MM.1S (cell line): ENCODE measurements around the gene MISFA.

Experiments used
- DNase-seq: peaks from one replicate; pipeline ENCODE4 v3.0.0-alpha.2; 2015
- H2AFZ ChIP-seq: fragments of 300-600 bp; sonication (generic); 2 replicates; pipeline ENCODE4 v1.6.0; 2016; ENCODE audit warnings: antibody characterized with exemption, low read length
- H3F3A ChIP-seq: fragments of 300-600 bp; sonication (generic); 2 replicates; pipeline ENCODE4 v1.6.1; 2016; ENCODE audit warnings: mild to moderate bottlenecking, antibody characterized with exemption, low read length, moderate library complexity, mixed read lengths; ENCODE audit not compliant: insufficient read depth
- H3K27ac ChIP-seq: fragments of 300-600 bp; sonication (generic); 2 replicates; pipeline ENCODE4 v1.5.1; 2016; ENCODE audit warnings: mild to moderate bottlenecking, low read length
- H3K27me3 ChIP-seq: fragments of 300-600 bp; sonication (generic); replicated peaks from 2 replicates; pipeline ENCODE4 v1.6.0; 2016; ENCODE audit warnings: low read length; ENCODE audit not compliant: insufficient read depth
- H3K36me3 ChIP-seq: fragments of 300-600 bp; sonication (generic); replicated peaks from 2 replicates; pipeline ENCODE4 v1.6.1; 2016; ENCODE audit warnings: mild to moderate bottlenecking, low read length, mixed read lengths; ENCODE audit not compliant: insufficient read depth
- H3K4me1 ChIP-seq: fragments of 300-600 bp; sonication (generic); 2 replicates; pipeline ENCODE4 v1.6.1; 2016; ENCODE audit warnings: low read length, mixed read lengths
- H3K4me2 ChIP-seq: fragments of 300-600 bp; sonication (generic); 2 replicates; pipeline ENCODE4 v1.6.0; 2016; ENCODE audit warnings: low read depth, low read length
- H3K4me3 ChIP-seq: fragments of 300-600 bp; sonication (generic); 2 replicates; pipeline ENCODE4 v1.5.1; 2016; ENCODE audit warnings: low read length, mixed read lengths
- H3K79me2 ChIP-seq: fragments of 300-600 bp; sonication (generic); 2 replicates; pipeline ENCODE4 v1.6.1; 2016; ENCODE audit warnings: mixed run types, low read length, mixed read lengths
- H3K9ac ChIP-seq: fragments of 300-600 bp; sonication (generic); 2 replicates; pipeline ENCODE4 v1.6.1; 2016; ENCODE audit warnings: low read length, mixed read lengths
- H3K9me2 ChIP-seq: fragments of 300-600 bp; sonication (generic); replicated peaks from 2 replicates; pipeline ENCODE4 v1.6.1; 2016; ENCODE audit warnings: mild to moderate bottlenecking, low read length, mixed read lengths; ENCODE audit not compliant: insufficient read depth
- H3K9me3 ChIP-seq: fragments of 300-600 bp; sonication (generic); replicated peaks from 2 replicates; pipeline ENCODE4 v1.6.1; 2016; ENCODE audit warnings: mild to moderate bottlenecking, low read length, mixed read lengths; ENCODE audit not compliant: insufficient read depth
- H4K20me1 ChIP-seq: fragments of 300-600 bp; sonication (generic); 2 replicates; pipeline ENCODE4 v1.6.1; 2016; ENCODE audit warnings: mild to moderate bottlenecking, low read length, moderate library complexity, mixed read lengths; ENCODE audit not compliant: insufficient read depth
- EZH2 ChIP-seq: fragments of 300-600 bp; sonication (generic); optimal IDR thresholded peaks from 2 replicates; pipeline ENCODE3; 2017; ENCODE audit warnings: low read depth, mild to moderate bottlenecking, antibody characterized with exemption, low read length, mixed read lengths
- EZH2phosphoT487 ChIP-seq: fragments of 300-600 bp; sonication (generic); IDR thresholded peaks from 2 replicates; pipeline ENCODE4 v1.6.1; 2018; ENCODE audit warnings: antibody characterized with exemption, low read length
- TF ChIP-seq, protein P1 (sequence below): fragments of 300-600 bp; sonication (generic); IDR thresholded peaks from 2 replicates; pipeline ENCODE4 v1.5.1; 2016; ENCODE audit warnings: antibody characterized with exemption, low read length, mixed read lengths

The MISFA gene

DNA sequence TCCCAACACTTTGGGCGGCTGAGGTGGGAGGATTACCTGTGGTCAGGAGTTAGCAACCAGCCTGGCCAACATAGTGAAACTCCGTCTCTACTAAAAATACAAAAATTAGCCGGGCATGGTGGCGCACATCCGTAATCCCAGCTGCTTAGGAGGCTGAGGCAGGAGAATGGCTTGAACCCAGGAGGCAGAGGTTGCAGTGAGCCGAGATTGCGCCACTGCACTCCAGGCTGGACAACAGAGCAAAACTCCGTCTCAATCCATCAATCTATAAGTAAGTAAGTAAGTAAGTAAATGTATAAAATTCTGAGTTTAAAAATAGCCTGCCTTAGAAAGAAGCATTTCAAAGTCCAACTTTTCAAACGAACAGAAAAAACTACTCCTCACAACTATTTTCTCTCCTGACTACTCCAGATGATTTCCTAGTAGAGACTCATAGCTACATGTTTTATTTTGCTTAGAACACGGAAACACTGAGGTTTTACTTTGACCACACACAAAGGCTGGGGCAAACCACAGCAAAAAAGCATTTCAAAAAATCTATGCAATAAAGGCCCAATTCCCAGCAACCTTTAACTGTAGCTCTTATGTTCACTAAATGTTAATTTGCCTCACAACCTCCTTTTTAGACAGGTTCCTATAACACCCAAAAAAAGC lies 18.2 kb downstream of the MISFA start:
- Histone ChIP-seq H3K27ac (no peak overlapping the region), H3K79me2 (peaks cover 66% of the 10 kb centered on the region)

DNA sequence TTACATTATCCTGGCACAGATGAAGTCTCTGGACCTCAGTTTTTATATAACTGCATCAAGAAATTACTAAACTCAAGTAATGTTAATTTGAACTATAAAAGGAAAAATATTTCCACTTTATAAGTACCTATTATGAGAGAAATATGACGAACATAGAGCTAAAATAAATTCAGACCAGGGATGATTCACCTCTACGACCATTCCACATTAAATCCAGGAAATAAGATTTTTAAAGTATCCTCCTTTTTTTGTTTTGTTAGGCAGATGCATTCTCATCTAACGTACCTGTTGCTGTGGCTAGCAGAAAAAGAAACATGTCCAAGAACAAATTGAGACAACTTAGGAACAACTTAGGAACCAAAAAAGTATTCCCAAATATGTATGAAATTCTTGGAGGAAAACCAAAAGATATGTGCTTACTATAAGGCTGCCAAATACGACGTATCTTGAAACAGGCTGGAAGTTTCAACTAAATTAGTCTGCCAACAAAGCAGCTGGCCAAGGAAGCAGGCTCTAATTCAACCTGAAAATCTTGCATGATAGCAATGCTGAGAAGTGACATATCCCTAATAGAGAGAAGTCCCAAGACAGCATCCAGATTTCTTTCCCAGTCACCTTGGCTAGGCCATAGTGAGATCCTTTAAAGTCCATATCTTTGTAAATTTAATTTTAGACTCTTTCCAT lies 18.9 kb downstream of the MISFA start:
- H2AFZ ChIP-seq = no peak overlapping the region
- no peaks in the 10 kb centered on the region for H3K9me2 ChIP-seq
- H3K4me1 ChIP-seq = 0 out of 2 replicates have a peak, but pooled peaks cover 9% of the 10 kb centered on the region
- H3K9me3 ChIP-seq = no peaks in the 10 kb centered on the region
- H3K4me2 ChIP-seq = peak overlapping the region; percentile 27; the same call in 1 of the 2 replicates
- H3K4me3 ChIP-seq = no peak overlapping the region
- TF ChIP-seq, protein P1, sequence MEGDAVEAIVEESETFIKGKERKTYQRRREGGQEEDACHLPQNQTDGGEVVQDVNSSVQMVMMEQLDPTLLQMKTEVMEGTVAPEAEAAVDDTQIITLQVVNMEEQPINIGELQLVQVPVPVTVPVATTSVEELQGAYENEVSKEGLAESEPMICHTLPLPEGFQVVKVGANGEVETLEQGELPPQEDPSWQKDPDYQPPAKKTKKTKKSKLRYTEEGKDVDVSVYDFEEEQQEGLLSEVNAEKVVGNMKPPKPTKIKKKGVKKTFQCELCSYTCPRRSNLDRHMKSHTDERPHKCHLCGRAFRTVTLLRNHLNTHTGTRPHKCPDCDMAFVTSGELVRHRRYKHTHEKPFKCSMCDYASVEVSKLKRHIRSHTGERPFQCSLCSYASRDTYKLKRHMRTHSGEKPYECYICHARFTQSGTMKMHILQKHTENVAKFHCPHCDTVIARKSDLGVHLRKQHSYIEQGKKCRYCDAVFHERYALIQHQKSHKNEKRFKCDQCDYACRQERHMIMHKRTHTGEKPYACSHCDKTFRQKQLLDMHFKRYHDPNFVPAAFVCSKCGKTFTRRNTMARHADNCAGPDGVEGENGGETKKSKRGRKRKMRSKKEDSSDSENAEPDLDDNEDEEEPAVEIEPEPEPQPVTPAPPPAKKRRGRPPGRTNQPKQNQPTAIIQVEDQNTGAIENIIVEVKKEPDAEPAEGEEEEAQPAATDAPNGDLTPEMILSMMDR = no peak
- TF ChIP-seq EZH2 (no peak), EZH2phosphoT487 (no peak)
- H3F3A ChIP-seq = no peaks in the 10 kb centered on the region; the same call in 1 of the 2 replicates
- peaks cover 6% of the 10 kb centered on the region for H3K36me3 ChIP-seq
- no peaks in the 10 kb centered on the region for H3K27me3 ChIP-seq
- H3K27ac ChIP-seq = no peak overlapping the region
- H3K9ac ChIP-seq = no peak overlapping the region
- peaks cover 11% of the 10 kb centered on the region for H4K20me1 ChIP-seq
- peaks cover 73% of the 10 kb centered on the region for H3K79me2 ChIP-seq
- DNase-seq = no peak

More for the DNA sequence above, 18.2 kb downstream of the MISFA start:
- Histone ChIP-seq H3K9ac (no peak overlapping the region), H3K9me2 (no peaks in the 10 kb centered on the region), H4K20me1 (peaks cover 11% of the 10 kb centered on the region), H3K9me3 (no peaks in the 10 kb centered on the region), H3F3A (no peaks in the 10 kb centered on the region; the same call in 1 of the 2 replicates), H3K27me3 (no peaks in the 10 kb centered on the region), H2AFZ (no peak overlapping the region), H3K4me2 (peak overlapping the region; percentile 27; the same call in 1 of the 2 replicates), H3K4me1 (0 out of 2 replicates have a peak, but pooled peaks cover 9% of the 10 kb centered on the region), H3K36me3 (peaks cover 6% of the 10 kb centered on the region), H3K4me3 (no peak overlapping the region)
- no peak for TF ChIP-seq EZH2phosphoT487
- no peak for TF ChIP-seq EZH2
- TF ChIP-seq, protein P1 = no peak
- peak; percentile 15 for DNase-seq

DNA sequence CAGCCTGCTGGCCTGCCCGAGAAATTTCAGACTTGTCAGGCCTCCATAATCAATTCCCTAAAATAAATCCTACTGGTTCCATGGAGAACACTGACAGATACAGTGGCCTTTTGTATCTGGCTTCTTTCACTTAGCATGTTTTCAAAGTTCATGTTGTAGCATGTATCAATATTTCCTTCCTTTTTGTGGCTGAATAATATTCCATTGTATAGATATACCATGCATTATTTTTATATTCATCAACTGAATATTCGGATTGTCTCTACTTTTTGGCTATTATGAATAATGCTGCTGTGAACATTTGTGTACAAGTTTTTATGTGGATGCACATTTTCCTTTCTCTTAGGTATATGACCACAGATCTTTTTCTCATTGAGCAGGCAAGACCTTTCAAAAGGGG lies 24.1 kb downstream of the MISFA start:
- Histone ChIP-seq H3K27me3 (no peaks in the 10 kb centered on the region), H3K9ac (no peak overlapping the region), H3K9me3 (no peaks in the 10 kb centered on the region), H2AFZ (no peak overlapping the region), H3F3A (no peaks in the 10 kb centered on the region), H3K79me2 (peaks cover 97% of the 10 kb centered on the region), H3K9me2 (no peaks in the 10 kb centered on the region), H3K36me3 (no peaks in the 10 kb centered on the region), H3K4me3 (no peak overlapping the region), H3K4me2 (no peak overlapping the region), H4K20me1 (peaks cover 6% of the 10 kb centered on the region), H3K27ac (no peak overlapping the region), H3K4me1 (0 out of 2 replicates have a peak, but pooled peaks cover 2% of the 10 kb centered on the region)
- DNase-seq = no peak
- TF ChIP-seq EZH2phosphoT487 (no peak), EZH2 (no peak)
- TF ChIP-seq, protein P1 = no peak
